Fibroblast of the aortic adventitia (primary cell): ENCODE results near the gene CFAP410. TPM values are rescaled to one million over a fixed set of nuclear protein-coding genes. Genes with fewer than 3 reads are reported as not detected.

Experiments used
- DNase-seq: peaks from one replicate; pipeline ENCODE4 v3.0.0-alpha.2; 2010; ENCODE audit warnings: low read depth
- H3K4me3 ChIP-seq: 2 replicates; pipeline ENCODE4 v1.5.1; 2011; ENCODE audit warnings: low read depth, mild to moderate bottlenecking, control low read depth, low read length, moderate library complexity
- total RNA-seq: library from RNA; depleted of rRNA; stranded (reverse); fragments of >200 nt; gene quantifications from 2 replicates; pipeline ENCODE4 v1.2.3, GENCODE V29; 2012; ENCODE audit warnings: low replicate concordance
- TF ChIP-seq, protein P1 (sequence below): IDR thresholded peaks from 2 replicates; pipeline ENCODE4 v1.5.1; 2011; ENCODE audit warnings: mild to moderate bottlenecking, low read length, control low read depth, inconsistent platforms; ENCODE audit not compliant: insufficient read depth

Gene CFAP410
- total RNA-seq, 1 donor: 9.4 TPM

DNA sequence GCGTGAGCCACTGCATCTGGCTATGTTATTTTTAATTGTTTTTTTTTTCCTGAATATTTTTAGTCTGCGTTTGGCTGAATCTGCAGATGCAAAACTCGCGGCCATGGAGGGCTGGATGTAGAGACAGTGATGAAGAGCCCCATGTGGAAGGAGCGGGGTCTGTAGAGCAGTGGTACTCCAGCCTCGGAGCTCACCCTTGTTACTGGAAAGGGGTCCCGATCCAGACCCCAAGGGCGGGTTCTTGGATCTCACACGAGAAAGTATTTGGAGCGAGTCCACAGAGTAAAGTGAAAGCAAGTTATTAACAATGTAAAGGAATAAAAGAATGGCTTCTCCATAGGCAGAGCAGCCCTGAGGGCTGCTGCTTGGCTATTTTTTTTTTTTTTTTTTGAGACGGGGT is 17.0 kb upstream of the CFAP410 start:
- H3K4me3 ChIP-seq: no peak overlapping the region
- TF ChIP-seq, protein P1, sequence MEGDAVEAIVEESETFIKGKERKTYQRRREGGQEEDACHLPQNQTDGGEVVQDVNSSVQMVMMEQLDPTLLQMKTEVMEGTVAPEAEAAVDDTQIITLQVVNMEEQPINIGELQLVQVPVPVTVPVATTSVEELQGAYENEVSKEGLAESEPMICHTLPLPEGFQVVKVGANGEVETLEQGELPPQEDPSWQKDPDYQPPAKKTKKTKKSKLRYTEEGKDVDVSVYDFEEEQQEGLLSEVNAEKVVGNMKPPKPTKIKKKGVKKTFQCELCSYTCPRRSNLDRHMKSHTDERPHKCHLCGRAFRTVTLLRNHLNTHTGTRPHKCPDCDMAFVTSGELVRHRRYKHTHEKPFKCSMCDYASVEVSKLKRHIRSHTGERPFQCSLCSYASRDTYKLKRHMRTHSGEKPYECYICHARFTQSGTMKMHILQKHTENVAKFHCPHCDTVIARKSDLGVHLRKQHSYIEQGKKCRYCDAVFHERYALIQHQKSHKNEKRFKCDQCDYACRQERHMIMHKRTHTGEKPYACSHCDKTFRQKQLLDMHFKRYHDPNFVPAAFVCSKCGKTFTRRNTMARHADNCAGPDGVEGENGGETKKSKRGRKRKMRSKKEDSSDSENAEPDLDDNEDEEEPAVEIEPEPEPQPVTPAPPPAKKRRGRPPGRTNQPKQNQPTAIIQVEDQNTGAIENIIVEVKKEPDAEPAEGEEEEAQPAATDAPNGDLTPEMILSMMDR: no peak
- DNase-seq: no peak

DNA sequence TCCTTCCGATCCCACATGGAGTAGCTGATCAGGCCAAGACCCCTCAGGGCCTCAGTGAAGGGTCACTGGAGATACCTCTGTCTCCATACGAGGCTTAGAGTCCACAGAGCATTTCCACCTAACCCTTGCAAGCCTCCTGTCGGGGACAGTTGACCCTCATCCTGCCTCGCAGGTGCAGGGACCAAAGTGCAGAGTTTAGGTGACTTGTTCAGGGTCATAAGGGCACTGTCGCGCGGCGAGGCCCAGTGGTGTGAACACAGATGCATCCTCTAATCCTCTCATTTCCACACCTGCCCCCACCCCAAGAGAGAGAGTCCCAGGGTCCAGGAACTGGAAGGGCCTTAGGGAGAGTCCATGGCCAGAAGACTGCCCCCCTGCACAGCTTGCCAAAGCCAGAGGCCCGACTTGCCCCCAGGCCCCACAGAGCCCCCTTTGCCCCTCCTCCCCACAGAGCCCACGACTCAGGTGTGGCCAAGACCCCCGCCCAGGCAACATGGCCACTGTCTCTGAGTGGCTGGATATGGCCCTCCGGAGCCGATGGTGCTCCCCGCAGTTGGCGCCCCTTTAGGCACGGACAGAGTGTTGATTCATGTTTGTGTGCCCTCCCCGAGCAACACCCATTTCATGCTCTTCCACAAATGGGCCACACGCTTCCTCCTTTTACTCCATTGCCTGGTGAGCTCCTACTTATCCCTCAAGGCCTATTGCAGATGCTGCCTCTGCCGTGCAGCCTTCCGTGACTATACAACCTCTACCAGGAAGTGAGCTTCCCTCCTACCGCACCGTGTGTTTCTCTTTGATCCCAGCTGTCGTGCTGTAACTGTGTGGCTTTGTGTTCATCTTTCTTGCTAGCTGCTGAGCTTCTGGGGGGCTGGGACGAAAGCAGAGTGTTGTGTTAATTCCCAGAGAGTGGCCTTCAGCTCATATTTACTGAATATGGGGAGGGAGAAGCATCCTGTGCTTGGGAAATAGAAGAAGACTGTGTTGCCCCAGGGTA is 15.9 kb upstream of the CFAP410 start:
- no peak for DNase-seq
- TF ChIP-seq, protein P1: no peak
- H3K4me3 ChIP-seq: no peak overlapping the region

DNA sequence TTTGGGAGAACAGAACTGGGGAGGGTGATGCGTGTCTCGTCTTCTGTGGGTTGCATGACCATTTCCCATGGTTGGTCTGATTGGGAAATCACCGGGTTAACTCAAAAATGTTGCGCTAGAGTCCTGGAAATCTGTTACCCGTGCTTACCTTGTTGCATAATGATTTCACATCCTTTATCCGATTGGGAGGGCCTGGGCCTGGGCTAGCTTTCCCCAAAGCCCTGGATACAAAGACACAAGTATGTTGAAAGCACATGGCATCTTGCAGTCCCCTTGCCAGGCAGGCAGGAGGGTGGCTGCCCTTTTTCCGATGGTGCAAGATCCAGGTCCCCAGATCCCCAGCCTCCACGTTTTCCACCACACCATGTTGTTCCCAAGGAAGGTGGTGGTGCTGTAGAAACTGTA is 14.8 kb upstream of the CFAP410 start:
- DNase-seq: no peak
- TF ChIP-seq, protein P1: no peak
- H3K4me3 ChIP-seq: no peak overlapping the region

DNA sequence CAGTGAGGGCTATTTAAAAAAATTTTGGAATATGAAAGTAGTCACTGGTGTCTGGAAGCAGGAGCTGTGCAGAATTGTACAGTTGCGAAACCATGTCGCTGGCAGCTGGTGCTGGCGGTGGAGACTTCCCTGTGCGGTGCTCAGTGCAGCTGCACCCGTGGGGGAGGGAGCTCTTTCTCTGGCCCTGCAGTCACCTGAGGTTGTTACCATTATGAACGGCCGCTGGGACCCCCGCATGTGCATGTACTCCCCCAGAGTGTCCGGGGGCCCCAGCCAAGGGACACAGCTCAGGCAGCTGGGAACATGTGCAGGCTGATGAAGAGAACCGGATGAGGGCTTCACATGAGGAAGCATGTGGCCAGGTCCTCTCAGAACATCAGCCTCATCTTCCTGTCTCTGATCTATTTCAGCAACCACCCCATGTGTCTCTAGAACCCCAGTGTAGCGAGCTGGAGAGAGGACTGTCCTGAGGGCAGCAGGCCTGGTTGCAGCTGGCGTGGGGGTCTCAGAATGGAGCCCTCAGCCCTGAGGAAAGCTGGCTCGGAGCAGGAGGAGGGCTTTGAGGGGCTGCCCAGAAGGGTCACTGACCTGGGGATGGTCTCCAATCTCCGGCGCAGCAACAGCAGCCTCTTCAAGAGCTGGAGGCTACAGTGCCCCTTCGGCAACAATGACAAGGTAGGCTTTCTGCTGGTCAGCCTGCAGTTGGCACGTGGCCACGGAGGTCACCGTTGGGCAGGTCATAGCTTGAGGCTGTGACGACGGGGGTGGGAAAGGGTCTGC is 14.2 kb upstream of the CFAP410 start, which contains the start of gene TRPM2:
TSS of gene TRPM2 (plus strand) at position 431 of the 780 bp plus-strand sequence. CDS start at position 511, 80 bp downstream.
- H3K4me3 ChIP-seq: no peak within 1 kb of the TSS
- peak; percentile 16 for DNase-seq
- TF ChIP-seq, protein P1: no peak

DNA sequence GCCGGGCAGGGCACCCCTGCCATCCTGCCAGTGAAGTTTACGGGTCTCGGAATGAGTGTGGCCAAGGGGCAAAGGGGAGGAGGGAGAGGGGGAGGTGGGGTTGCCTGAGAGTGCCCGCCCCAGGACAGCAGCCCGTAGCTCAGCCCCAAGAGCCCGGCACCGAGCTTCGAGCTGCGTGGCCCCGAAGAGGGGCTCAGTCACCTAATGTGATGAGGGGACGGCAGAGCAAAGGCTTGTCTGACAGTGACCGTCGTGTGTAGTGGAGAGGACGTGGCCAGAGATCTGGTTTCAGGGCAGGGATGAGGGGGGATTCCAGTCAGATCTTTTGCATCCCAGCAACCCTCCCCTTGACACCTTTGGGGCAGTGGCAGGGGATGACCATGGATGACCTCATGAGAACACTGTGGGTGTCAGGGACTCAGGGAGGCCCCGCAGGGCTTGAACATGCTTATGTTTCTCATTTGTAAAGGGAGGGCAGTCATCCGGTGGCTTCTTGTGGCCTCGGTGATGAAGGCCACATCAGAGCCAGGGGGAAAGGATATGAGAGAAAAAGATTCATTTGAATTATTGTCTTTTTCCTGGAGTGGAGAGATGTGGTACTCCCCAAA is 13.2 kb upstream of the CFAP410 start:
- TF ChIP-seq, protein P1: no peak
- no peak for DNase-seq
- no peak overlapping the region for H3K4me3 ChIP-seq

DNA sequence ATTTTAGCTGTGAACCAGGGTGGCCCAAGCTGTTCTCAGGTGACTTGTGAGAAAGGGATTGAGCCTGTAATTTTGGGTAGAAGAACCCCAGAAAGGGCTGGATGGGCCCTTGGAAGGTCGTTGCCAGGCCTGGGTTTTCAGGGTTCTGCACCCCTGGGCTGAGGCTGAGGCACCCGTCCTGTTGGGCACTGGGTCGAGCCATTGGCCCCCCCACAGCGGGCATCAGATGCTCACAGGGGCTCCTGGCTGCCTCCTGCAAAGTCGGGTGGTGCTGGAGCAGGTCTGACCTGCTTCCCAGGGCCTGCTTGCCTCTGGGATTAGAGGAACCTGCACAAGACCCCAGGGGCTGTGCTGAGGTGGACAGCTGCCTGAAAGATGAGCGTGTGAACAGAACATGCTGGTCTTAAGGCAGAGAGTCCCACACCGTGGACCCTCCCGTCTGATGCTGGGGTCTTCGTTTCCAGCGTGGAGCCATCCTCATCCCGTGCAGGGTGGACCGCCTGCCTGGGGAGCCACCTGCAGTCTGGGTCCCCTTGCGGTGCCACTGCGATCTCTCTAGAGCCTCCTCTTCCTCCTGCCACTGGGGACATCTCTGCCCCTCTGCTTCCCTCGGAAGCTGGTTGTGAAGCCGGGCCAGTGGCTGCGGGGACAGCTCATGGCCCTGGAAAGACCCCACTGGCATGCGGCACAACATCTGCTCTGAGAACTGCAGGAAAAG is 12.5 kb upstream of the CFAP410 start:
- TF ChIP-seq, protein P1: no peak
- H3K4me3 ChIP-seq: no peak overlapping the region
- no peak for DNase-seq
